Measurements from ENCODE around the gene KLHL22.

GRCh38 chr22:20423906-20424551 is 71.6 kb downstream of the KLHL22 start:
- TF ChIP-seq POLR2AphosphoS5 (IDR thresholded peaks at IDR 0.05; ENCODE audit: borderline replicate concordance, low read depth, low read length) = no peak; the same call in 1 of the 2 replicates
- no peak for TF ChIP-seq EZH2 (IDR thresholded peaks at IDR 0.05)
